GM21447 (cell line): Measurements from ENCODE around the gene PAK5.

Experiments
- ATAC-seq: cut with Tn5 transposase; IDR thresholded peaks from one replicate; pipeline ENCODE4 v1.9.1; 2021; ENCODE audit not compliant: unreplicated experiment

PAK5 gene

GRCh38 chr20:9792674-9793073 is 46.2 kb downstream of the PAK5 start:
- ATAC-seq = no peak

GRCh38 chr20:9789131-9789530 is 49.7 kb downstream of the PAK5 start:
- no peak for ATAC-seq

DNA sequence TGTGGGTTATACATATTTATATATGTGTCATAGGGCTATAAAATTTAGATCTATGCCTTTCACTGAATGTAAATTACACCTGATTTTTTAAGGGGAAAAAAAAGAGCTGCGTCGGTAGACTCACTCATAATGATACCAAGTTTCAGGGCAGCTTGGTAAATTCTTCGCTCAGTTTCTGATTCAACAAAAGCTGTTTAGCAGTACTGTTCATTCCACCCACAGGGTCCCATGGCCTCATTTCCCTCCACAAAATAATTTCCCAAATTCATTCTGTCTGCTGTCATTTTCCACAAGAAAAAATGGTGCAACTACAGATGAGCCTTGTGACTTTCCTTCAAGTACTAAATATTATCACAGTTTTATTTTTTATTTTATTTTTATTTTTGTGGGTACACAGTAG is 63.7 kb downstream of the PAK5 start:
- ATAC-seq = no peak

GRCh38 chr20:9769954-9770353 is 68.9 kb downstream of the PAK5 start:
- no peak for ATAC-seq

DNA sequence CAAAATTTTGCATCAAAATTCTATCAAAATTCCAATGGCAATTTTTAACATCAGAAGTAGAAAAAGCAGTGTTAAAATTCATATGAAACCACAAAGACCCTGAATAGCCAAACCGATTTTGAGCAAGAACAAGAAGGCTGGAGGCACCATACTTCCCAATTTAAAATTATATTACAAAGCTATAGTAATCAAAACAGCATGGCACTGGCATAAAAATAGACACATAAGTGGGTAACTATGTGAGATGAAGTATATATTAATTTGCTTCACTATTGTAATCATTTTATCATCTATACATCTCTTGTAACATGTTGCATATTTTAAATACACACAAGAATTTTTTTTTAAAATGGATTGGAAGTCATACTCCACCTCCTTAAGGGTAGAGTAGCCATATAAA is 77.4 kb downstream of the PAK5 start:
- no peak for ATAC-seq

DNA sequence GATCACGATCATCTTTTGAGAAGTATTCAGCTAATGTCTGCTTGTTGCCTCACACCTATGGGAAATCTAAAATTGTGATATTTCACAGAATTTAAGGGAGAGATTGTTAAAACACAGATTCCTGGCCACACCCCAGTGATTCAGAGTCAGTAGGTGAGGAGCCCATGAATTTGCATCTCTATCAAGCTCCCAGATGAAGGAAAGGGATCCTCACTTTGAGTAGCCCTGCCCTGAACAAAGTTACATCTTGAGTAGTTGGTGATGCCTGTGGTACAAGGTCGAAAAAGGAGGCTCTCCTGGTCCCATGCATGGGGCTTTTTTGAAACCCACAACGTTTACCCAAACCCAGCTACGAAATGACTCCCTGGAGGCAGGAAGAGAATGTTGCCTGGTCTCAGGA is 79.5 kb downstream of the PAK5 start:
- ATAC-seq = no peak

DNA sequence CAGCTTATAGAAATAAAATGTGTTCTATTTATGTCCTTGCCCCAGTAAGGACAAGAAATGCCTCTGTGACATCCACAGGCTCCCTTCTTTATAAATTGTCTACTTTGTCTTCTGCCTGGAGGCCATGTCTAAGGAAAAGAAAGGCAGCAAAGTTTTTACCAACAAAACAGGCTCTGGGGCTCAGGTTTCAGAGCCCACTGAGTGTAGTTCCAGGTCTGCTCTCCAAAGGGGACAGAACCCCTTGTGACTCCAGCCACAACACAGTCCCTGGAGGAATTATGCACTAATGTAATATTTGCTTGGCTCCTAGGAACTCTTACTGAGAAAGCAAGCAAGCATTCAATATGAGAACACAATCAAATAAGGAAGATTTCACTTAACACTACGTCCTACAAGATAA is 80.1 kb downstream of the PAK5 start:
- no peak for ATAC-seq

DNA sequence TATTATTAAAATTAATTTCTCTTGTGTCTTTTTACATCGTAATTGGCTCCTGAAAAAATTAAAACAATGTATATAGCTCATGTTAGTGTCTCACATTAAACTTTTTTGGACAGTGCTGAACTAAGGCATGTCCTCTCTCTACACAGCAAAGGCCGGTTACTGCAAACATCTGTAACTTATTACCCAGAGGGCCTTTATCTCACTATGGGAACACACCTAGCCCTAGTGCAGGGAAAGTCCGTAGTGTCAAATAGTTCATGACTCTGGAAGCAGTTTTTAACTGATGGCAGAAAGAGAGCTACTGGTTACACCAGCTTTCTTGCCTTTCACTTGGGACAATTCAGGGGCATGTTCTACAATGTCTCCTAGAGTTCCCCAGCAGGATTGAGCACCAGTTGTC is 82.2 kb downstream of the PAK5 start:
- no peak for ATAC-seq

DNA sequence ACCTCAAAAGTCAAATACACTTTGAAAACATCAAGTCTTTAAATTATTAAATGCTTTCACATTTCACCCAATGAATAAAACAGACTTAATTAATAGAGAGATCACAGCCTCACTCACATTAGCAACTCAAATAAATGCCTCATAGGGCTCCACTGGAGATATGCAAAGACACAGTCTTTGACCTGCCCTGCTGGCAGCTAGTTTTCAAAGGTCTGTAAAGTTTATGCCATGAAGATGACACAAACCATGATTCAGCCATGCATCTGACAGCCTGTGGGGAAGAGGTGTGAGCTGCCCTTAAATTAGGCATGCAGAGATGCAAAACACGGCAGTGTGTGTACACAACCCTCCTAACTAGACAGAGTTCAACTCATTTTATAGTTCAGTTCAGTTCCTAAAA is 83.6 kb downstream of the PAK5 start:
- no peak for ATAC-seq

GRCh38 chr20:9744551-9744950 is 94.3 kb downstream of the PAK5 start:
- ATAC-seq = no peak

- no peak for ATAC-seq
Observed at GRCh38 chr20:9743871-9744270, 95.0 kb downstream of the PAK5 start.

- no peak for ATAC-seq
Observed at GRCh38 chr20:9742821-9743220, 96.1 kb downstream of the PAK5 start.

DNA sequence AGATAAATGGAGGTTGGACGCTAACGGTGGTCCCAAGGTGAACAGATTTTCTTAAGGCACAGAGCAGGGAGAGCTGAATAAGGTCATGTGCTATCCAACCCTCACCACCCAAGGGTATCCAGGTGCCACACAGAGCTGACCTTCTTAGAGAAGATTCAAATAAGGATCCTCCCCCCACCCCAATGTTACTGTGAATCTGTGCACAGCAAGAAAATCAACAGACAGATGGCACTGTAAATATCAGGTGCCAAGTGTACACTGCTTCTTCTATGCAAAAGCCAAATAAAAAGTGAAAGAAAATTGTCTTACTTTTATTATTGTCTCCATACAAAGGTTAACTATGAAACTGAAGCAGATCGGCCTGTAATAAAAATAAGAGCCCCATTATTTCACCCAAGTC is 96.9 kb downstream of the PAK5 start:
- ATAC-seq = no peak

DNA sequence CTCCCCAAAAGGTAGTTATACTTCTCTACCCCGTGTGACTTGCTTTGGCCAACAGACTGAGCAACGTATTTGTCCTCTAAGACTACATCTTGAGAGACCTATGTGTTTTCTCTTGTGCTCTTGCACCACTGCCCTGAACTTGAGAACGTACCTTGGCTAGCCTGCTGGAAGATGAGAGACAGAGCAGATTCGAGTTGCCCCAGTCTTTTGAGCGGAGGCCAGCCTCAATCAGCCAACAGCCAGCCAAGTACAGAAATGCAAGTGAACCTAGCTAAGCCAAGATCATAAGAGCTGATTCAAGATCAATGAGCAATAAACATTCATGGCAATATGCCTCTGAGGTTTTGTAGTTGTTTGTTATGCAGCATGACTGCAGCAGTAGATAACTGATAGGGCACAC is 98.4 kb downstream of the PAK5 start:
- ATAC-seq = no peak

GRCh38 chr20:9739991-9740390 is 98.9 kb downstream of the PAK5 start:
- no peak for ATAC-seq

DNA sequence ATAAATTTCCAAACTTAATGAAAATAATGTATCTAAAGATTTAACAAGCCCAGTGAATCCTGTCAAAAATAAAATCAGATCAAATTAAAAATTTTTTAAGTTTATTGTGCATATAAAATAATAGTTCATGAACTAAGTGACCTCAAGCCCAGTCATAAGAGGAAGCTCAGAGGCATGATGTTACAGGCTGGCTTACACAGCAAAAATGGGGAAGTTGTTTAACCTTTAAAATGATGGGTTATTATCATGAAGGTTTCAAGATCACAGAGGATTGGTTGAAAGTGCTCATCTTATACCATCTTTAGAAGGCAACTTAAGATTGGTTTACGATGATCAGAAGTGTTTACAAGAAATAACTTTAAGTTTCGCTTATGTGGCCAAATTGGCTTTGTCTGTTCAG is 102.5 kb downstream of the PAK5 start:
- no peak for ATAC-seq

GRCh38 chr20:9723501-9724202 is 115.2 kb downstream of the PAK5 start:
- no peak for ATAC-seq

- ATAC-seq = no peak
Observed at GRCh38 chr20:9711872-9712271, 127.0 kb downstream of the PAK5 start.

DNA sequence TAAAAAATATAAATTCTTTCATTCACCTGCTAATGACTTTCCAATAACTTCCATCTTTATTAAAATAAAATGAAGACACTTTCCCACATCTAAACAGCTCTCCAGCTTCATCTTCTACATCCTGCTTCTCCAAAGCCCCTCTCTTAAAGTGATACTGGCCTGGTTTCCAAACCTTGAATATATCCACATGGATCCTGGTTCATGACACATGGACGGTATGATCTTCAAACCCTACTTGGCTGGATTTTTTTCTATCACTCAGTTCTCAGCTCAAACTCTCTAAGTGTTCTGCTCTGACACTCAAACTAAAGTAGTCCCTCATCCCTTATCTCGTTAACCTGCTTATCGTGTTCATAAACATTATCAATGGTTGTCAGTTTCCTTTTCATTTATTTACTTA is 128.2 kb downstream of the PAK5 start:
- no peak for ATAC-seq

DNA sequence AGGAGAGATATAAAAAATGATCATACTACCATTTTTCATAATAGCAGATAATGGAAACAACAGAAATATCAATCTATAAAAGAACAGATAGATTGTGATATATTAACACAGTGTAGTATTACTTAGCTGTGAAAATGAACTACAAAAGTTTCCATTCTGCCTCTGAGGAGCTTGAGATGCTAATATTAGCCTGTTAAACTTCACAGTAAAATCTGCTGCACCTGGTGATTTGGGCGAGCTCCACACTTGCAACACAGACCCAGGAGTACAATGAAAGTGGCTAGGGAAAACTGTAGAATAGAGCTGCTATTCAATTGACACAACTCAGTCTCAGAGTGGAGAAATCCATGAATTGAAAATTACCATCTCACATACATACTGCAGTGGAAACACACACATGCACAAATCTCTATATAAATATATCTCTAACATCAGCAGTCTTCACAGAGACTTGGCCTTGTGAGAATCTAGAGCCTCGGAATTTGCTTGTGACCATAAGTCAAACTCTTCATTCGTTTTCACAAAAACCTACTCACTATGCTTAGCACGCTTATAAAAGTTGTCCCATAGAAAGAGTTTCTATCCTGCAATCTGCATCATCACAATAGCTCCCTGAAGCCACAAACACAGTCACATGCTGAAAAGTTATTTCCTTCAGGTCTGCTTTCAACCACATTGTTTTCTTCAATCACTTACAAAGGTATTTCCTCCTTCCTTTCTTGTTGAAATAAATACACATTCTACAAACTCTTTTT is 133.0 kb downstream of the PAK5 start:
- ATAC-seq = no peak

- ATAC-seq = no peak
Observed at GRCh38 chr20:9699181-9699580, 139.7 kb downstream of the PAK5 start.

GRCh38 chr20:9689041-9689440 is 149.8 kb downstream of the PAK5 start:
- no peak for ATAC-seq

DNA sequence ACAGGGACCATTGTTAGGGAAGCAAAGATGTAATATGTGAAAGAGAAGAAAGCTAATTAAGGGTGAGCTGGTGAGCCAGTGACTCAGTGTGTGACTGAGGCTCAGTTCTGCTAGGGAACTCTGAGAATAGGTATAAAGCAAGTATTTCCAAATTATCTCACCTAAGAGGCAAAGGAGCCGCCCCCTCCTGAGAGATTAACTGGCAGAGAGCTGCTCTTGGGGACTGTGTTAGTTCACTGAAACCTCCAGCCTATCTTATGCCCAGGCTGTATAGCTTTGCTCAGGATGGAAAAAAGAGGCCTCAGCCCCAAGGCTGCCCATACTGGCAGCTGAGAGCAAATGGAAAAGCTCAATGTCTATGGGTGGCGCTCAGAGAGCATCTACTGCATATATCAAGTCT is 152.0 kb downstream of the PAK5 start:
- ATAC-seq = no peak
